Measurements from ENCODE around the gene OR2V1. TPM values are rescaled to one million over a fixed set of nuclear protein-coding genes. Genes with fewer than 3 reads are reported as not detected.
"Not testable (repeated sequence)": the region's sequence is repeated elsewhere in the genome, so short reads cannot be mapped to it uniquely, and the experiment has no call there.

The OR2V1 gene
- total and polyA plus RNA-seq, 3 donors from 2014 or later: not detected

- intact Hi-C loops (cut with DNase I; ENCODE audit: low total_unique reads): no loop called here
- Histone ChIP-seq H3K4me3 (no peak overlapping the region), H3K4me1 (no peaks in the 10 kb centered on the region), H3K9me3 (no peaks in the 10 kb centered on the region), H3K27me3 (no peaks in the 10 kb centered on the region), H3K27ac (no peak overlapping the region), H3K36me3 (ENCODE audit: low read depth, missing control alignments) (no peaks in the 10 kb centered on the region)
- WGBS, 2 donors: 76 to 87% methylated on average over 3 of the region's 3 CpGs
- TF ChIP-seq CTCF (IDR thresholded peaks at IDR 0.05): no peak
- TF ChIP-seq POLR2A (IDR thresholded peaks at IDR 0.05): no peak
- DNase-seq: no peak
Observed at GRCh38 chr5:181133083-181133482, 2.1 kb upstream of the OR2V1 start.

GRCh38 chr5:181131514-181131913 lies 545 bp upstream of the OR2V1 start:
- Histone ChIP-seq H3K27ac (no peak overlapping the region), H3K36me3 (ENCODE audit: low read depth, missing control alignments) (no peaks in the 10 kb centered on the region), H3K4me3 (no peak overlapping the region), H3K27me3 (no peaks in the 10 kb centered on the region), H3K4me1 (no peaks in the 10 kb centered on the region), H3K9me3 (no peaks in the 10 kb centered on the region)
- intact Hi-C loops (cut with DNase I; ENCODE audit: low total_unique reads): no loop called here
- TF ChIP-seq POLR2A (IDR thresholded peaks at IDR 0.05) (no peak), CTCF (IDR thresholded peaks at IDR 0.05) (no peak)
- no peak for DNase-seq
- 89 to 91% methylated on average over 11 of the region's 11 CpGs for WGBS, 2 donors

- 43 to 77% methylated on average over 4 to 9 of the region's 9 CpGs for WGBS, 2 donors
Observed at GRCh38 chr5:181130081-181130480, 888 bp downstream of the OR2V1 start.

GRCh38 chr5:181129601-181130000 lies 1.4 kb downstream of the OR2V1 start:
- no peaks in the 10 kb centered on the region for H3K27me3 ChIP-seq
- 57 to 61% methylated on average over 7 of the region's 7 CpGs for WGBS, 2 donors
- H3K4me1 ChIP-seq: no peaks in the 10 kb centered on the region
- no peak overlapping the region for H3K4me3 ChIP-seq
- intact Hi-C loops (cut with DNase I; ENCODE audit: low total_unique reads): no loop called here
- no peak overlapping the region for H3K27ac ChIP-seq
- DNase-seq: no peak
- no peaks in the 10 kb centered on the region for H3K9me3 ChIP-seq
- no peak for TF ChIP-seq CTCF (IDR thresholded peaks at IDR 0.05)
- no peak for TF ChIP-seq POLR2A (IDR thresholded peaks at IDR 0.05)
- H3K36me3 ChIP-seq (ENCODE audit: low read depth, missing control alignments): no peaks in the 10 kb centered on the region

More at GRCh38 chr5:181130081-181130480, 888 bp downstream of the OR2V1 start:
- H3K27me3 ChIP-seq; H3K4me1 ChIP-seq; H3K4me3 ChIP-seq; H3K27ac ChIP-seq; H3K36me3 ChIP-seq (ENCODE audit: low read depth, missing control alignments); DNase-seq; H3K9me3 ChIP-seq; intact Hi-C loops (cut with DNase I; ENCODE audit: low total_unique reads): not testable (repeated sequence)

- H3K4me1 ChIP-seq: no peaks in the 10 kb centered on the region
- H3K9me3 ChIP-seq: no peaks in the 10 kb centered on the region
- H3K27ac ChIP-seq: no peak overlapping the region
- intact Hi-C loops (cut with DNase I; ENCODE audit: low total_unique reads): no loop called here
- no peak overlapping the region for H3K4me3 ChIP-seq
- WGBS, 2 donors: 68 to 71% methylated on average over 15 of the region's 15 CpGs
- DNase-seq: no peak
- no peaks in the 10 kb centered on the region for H3K27me3 ChIP-seq
- TF ChIP-seq POLR2A (IDR thresholded peaks at IDR 0.05) (no peak), CTCF (IDR thresholded peaks at IDR 0.05) (no peak)
- no peaks in the 10 kb centered on the region for H3K36me3 ChIP-seq (ENCODE audit: low read depth, missing control alignments)
Observed at GRCh38 chr5:181127907-181128626, 2.9 kb downstream of the OR2V1 start.

All from testis (tissue), 3 donors.